Keratinocyte (primary cell): Measurements from ENCODE around the gene RBMS3. TPM values are rescaled to one million over a fixed set of nuclear protein-coding genes. Genes with fewer than 3 reads are reported as not detected.

ENCODE experiments used
- DNase-seq: peaks from one replicate; pipeline ENCODE4 v3.0.0-alpha.2; 2011; ENCODE audit warnings: low read depth, missing footprints, low spot score
- FAIRE-seq: peaks from 2 replicates; lab custom pipeline; 2011; peaks lifted over from hg19 to GRCh38; lab: Jason Lieb, UNC
- H2AFZ ChIP-seq: 2 replicates; pipeline ENCODE4 v1.6.0; 2012; ENCODE audit warnings: low read length, control low read depth, inconsistent platforms; ENCODE audit not compliant: control insufficient read depth
- H3K27ac ChIP-seq: 2 replicates; pipeline ENCODE4 v1.5.1; 2011; ENCODE audit warnings: low read length; ENCODE audit not compliant: control insufficient read depth, insufficient read depth
- H3K27me3 ChIP-seq: 3 replicates; pipeline ENCODE4 v1.6.0; 2011; ENCODE audit warnings: low read length; ENCODE audit not compliant: control insufficient read depth, insufficient read depth; ENCODE audit errors: extremely low read depth
- H3K36me3 ChIP-seq, 2 experiments: 2 replicates in 1 of 2; 3 replicates in 1 of 2; pipeline ENCODE4 v1.5.1; 2011; ENCODE audit warnings: low read length in 2 of 2, mild to moderate bottlenecking in 1 of 2; ENCODE audit not compliant: control insufficient read depth in 2 of 2, insufficient read depth in 2 of 2; ENCODE audit errors: extremely low read depth in 1 of 2
- H3K4me1 ChIP-seq: 3 replicates; pipeline ENCODE4 v1.5.1; 2011; ENCODE audit warnings: low read length; ENCODE audit not compliant: control insufficient read depth, insufficient read depth; ENCODE audit errors: extremely low read depth
- H3K4me2 ChIP-seq: 3 replicates; pipeline ENCODE4 v1.6.0; 2011; ENCODE audit warnings: low read depth, low read length; ENCODE audit not compliant: control insufficient read depth, insufficient read depth; ENCODE audit errors: extremely low read depth
- H3K4me3 ChIP-seq, 3 experiments: fragments of 200-600 bp in 1 of 3; sonication (generic) in 1 of 3; 2 replicates in 2 of 3; 3 replicates in 1 of 3; pipeline ENCODE4 v1.5.1; 2011 to 2016; ENCODE audit warnings: low read length in 3 of 3, mild to moderate bottlenecking in 3 of 3, control low read depth in 2 of 3, inconsistent platforms in 1 of 3, low read depth in 1 of 3, mixed read lengths in 1 of 3, mixed run types in 1 of 3, moderate library complexity in 1 of 3; ENCODE audit not compliant: control insufficient read depth in 2 of 3, insufficient read depth in 2 of 3; ENCODE audit errors: extremely low read depth in 1 of 3
- H3K79me2 ChIP-seq: 2 replicates; pipeline ENCODE4 v1.6.0; 2012; ENCODE audit warnings: low read length; ENCODE audit not compliant: control insufficient read depth, insufficient read depth
- H3K9ac ChIP-seq: 3 replicates; pipeline ENCODE4 v1.6.0; 2011; ENCODE audit warnings: low read length; ENCODE audit not compliant: control insufficient read depth, insufficient read depth; ENCODE audit errors: extremely low read depth
- H3K9me1 ChIP-seq: 3 replicates; pipeline ENCODE4 v1.6.0; 2011; ENCODE audit warnings: low read length; ENCODE audit not compliant: control insufficient read depth, insufficient read depth; ENCODE audit errors: extremely low read depth
- H3K9me3 ChIP-seq: 2 replicates; pipeline ENCODE4 v1.5.1; 2012; ENCODE audit warnings: low read depth, low read length; ENCODE audit not compliant: control insufficient read depth
- H4K20me1 ChIP-seq: 3 replicates; pipeline ENCODE4 v1.6.0; 2011; ENCODE audit warnings: low read length; ENCODE audit not compliant: control insufficient read depth, insufficient read depth; ENCODE audit errors: extremely low read depth
- EZH2 ChIP-seq: IDR thresholded peaks from one replicate; pipeline ENCODE4 v1.6.1; 2012; ENCODE audit warnings: inconsistent platforms, mild to moderate bottlenecking, low read length, moderate library complexity
- dilution Hi-C: fragments of 300-500 bp; cut with MboI; formaldehyde crosslinking; loops from one replicate; pipeline ENCODE4 v1.7.0; 2020; ENCODE audit warnings: low sequenced_read_pairs; ENCODE audit not compliant: extremely low pct_ligation_motif_present
- polyA plus RNA-seq, 5 experiments: library from polyadenylated mRNA; depleted of rRNA in 3 of 5; stranded (reverse) in 3 of 5; stranded (forward) in 1 of 5; unstranded in 1 of 5; fragments of >200 nt; gene quantifications; 1 replicate in 1 of 5; 2 replicates in 3 of 5; 3 replicates in 1 of 5; pipeline versions ENCODE4 v1.2.1 to v1.2.3, GENCODE V29; 2011 to 2012; ENCODE audit warnings: missing spikeins in 2 of 5, low read depth in 1 of 5, low replicate concordance in 1 of 5
- TF ChIP-seq, protein P1 (sequence below), 3 experiments: IDR thresholded peaks in 1 of 3; conservative IDR thresholded peaks in 1 of 3; optimal IDR thresholded peaks in 1 of 3; 2 replicates in 2 of 3; 3 replicates in 1 of 3; pipeline versions ENCODE3 to v1.5.1; 2011; ENCODE audit warnings: low read length in 3 of 3, mild to moderate bottlenecking in 3 of 3, moderate library complexity in 2 of 3, control low read depth in 1 of 3, inconsistent platforms in 1 of 3; ENCODE audit not compliant: insufficient read depth in 2 of 3; ENCODE audit errors: extremely low read depth in 1 of 3

Gene RBMS3
- polyA plus RNA-seq, 1 donor (not counting 4 experiments of a cell fraction or from before 2014, with no cell fraction given): 2.3 TPM

DNA sequence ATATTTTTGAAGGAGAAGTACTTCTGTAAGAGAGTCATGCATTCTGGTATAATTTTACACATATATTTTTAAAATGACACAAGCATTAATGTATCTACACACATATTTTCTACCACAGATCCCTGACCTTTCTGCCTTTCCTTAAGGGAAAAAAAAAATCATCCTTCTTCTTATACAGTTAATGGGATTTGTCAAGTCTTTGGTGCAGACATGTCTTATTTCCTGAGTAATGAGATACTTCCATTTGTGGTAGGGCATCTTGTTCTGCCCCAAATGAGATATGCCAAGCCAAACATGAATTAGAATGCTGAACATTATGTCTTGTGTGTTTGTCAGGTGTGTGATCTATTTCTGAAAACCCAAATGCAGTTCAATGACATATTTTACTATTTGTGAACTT is 329.9 kb downstream of the RBMS3 start:
- TF ChIP-seq, protein P1, sequence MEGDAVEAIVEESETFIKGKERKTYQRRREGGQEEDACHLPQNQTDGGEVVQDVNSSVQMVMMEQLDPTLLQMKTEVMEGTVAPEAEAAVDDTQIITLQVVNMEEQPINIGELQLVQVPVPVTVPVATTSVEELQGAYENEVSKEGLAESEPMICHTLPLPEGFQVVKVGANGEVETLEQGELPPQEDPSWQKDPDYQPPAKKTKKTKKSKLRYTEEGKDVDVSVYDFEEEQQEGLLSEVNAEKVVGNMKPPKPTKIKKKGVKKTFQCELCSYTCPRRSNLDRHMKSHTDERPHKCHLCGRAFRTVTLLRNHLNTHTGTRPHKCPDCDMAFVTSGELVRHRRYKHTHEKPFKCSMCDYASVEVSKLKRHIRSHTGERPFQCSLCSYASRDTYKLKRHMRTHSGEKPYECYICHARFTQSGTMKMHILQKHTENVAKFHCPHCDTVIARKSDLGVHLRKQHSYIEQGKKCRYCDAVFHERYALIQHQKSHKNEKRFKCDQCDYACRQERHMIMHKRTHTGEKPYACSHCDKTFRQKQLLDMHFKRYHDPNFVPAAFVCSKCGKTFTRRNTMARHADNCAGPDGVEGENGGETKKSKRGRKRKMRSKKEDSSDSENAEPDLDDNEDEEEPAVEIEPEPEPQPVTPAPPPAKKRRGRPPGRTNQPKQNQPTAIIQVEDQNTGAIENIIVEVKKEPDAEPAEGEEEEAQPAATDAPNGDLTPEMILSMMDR (optimal IDR thresholded peaks at IDR 0.05 in 1 of 3, IDR thresholded peaks at IDR 0.05 in 1 of 3, conservative IDR thresholded peaks at IDR 0.05 in 1 of 3; ENCODE audit: extremely low read depth in 1 of 3, insufficient read depth in 2 of 3, low read length in 3 of 3): no peak
- no peak for TF ChIP-seq EZH2
- FAIRE-seq: no peak
- H3K9me3 ChIP-seq: no peaks in the 10 kb centered on the region
- H3K9ac ChIP-seq: no peak overlapping the region
- H4K20me1 ChIP-seq: no peaks in the 10 kb centered on the region
- H3K36me3 ChIP-seq: no peaks in the 10 kb centered on the region
- no peak overlapping the region for H3K4me3 ChIP-seq
- dilution Hi-C loops: no loop called here
- H3K4me1 ChIP-seq: no peaks in the 10 kb centered on the region
- no peaks in the 10 kb centered on the region for H3K27me3 ChIP-seq
- H3K9me1 ChIP-seq: no peaks in the 10 kb centered on the region
- no peaks in the 10 kb centered on the region for H3K79me2 ChIP-seq
- no peak overlapping the region for H2AFZ ChIP-seq
- DNase-seq: no peak
- no peak overlapping the region for H3K27ac ChIP-seq
- H3K4me2 ChIP-seq: no peak overlapping the region

DNA sequence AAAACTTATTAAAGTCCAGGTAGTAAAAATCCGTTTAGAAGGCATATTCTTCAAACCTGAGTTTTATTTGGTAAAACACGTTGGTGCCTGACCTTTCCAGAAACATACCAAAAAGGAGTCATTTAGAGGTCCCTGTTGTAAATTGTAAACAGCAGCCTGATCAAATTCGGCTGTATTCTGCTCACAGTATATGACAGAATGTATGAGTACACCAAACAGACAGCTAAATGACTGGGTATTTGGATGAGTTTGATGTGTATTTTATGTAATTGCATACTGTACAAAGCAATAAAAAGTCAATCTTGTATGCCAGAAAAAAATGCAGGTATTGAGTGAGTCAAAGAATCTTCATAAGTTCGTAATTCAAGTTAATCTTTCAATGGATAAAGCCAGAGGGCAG is 330.4 kb downstream of the RBMS3 start:
- H3K4me3 ChIP-seq: no peak overlapping the region
- no peak overlapping the region for H3K4me2 ChIP-seq
- no peaks in the 10 kb centered on the region for H3K4me1 ChIP-seq
- no peaks in the 10 kb centered on the region for H3K27me3 ChIP-seq
- dilution Hi-C loops: no loop called here
- no peak overlapping the region for H3K9ac ChIP-seq
- H4K20me1 ChIP-seq: no peaks in the 10 kb centered on the region
- no peaks in the 10 kb centered on the region for H3K79me2 ChIP-seq
- H3K27ac ChIP-seq: no peak overlapping the region
- H2AFZ ChIP-seq: no peak overlapping the region
- no peaks in the 10 kb centered on the region for H3K9me3 ChIP-seq
- DNase-seq (no peak), FAIRE-seq (no peak)
- H3K9me1 ChIP-seq: no peaks in the 10 kb centered on the region
- no peaks in the 10 kb centered on the region for H3K36me3 ChIP-seq
- TF ChIP-seq, protein P1 (optimal IDR thresholded peaks at IDR 0.05 in 1 of 3, IDR thresholded peaks at IDR 0.05 in 1 of 3, conservative IDR thresholded peaks at IDR 0.05 in 1 of 3; ENCODE audit: extremely low read depth in 1 of 3, insufficient read depth in 2 of 3, low read length in 3 of 3): no peak
- no peak for TF ChIP-seq EZH2
